Measurements from ENCODE around the gene FBXW4. TPM values are rescaled to one million over a fixed set of nuclear protein-coding genes. Genes with fewer than 3 reads are reported as not detected.
A peak's percentile ranks its signal among the peaks of the same experiment; 100 is the strongest.
"Not testable (repeated sequence)": the region's sequence is repeated elsewhere in the genome, so short reads cannot be mapped to it uniquely, and the experiment has no call there.

Gene FBXW4
- total RNA-seq, 1 donor from 2014 or later = 108 TPM

GRCh38 chr10:101601541-101601940, 93.4 kb downstream of the FBXW4 start:
- Histone ChIP-seq H3K9ac (ENCODE audit: low read depth in 1 of 3, low read length in 3 of 3) (no peak overlapping the region), H3K36me3 (ENCODE audit: control insufficient read depth in 3 of 3, insufficient read depth in 3 of 3, low read length in 3 of 3) (peaks cover 0 to 9% (median 6%) of the 10 kb centered on the region in 3 donors), H3K4me3 (ENCODE audit: low read length in 3 of 3) (no peak overlapping the region), H3K4me1 (ENCODE audit: control insufficient read depth in 3 of 3, insufficient read depth in 3 of 3, low read length in 3 of 3) (no peaks in the 10 kb centered on the region), H3K9me3 (ENCODE audit: control insufficient read depth in 3 of 3, low read length in 3 of 3) (no peaks in the 10 kb centered on the region), H3K27me3 (ENCODE audit: control insufficient read depth in 3 of 3, insufficient read depth in 3 of 3, low read length in 3 of 3) (no peaks in the 10 kb centered on the region), H3K27ac (ENCODE audit: low read depth, low read length) (no peak overlapping the region)

DNA sequence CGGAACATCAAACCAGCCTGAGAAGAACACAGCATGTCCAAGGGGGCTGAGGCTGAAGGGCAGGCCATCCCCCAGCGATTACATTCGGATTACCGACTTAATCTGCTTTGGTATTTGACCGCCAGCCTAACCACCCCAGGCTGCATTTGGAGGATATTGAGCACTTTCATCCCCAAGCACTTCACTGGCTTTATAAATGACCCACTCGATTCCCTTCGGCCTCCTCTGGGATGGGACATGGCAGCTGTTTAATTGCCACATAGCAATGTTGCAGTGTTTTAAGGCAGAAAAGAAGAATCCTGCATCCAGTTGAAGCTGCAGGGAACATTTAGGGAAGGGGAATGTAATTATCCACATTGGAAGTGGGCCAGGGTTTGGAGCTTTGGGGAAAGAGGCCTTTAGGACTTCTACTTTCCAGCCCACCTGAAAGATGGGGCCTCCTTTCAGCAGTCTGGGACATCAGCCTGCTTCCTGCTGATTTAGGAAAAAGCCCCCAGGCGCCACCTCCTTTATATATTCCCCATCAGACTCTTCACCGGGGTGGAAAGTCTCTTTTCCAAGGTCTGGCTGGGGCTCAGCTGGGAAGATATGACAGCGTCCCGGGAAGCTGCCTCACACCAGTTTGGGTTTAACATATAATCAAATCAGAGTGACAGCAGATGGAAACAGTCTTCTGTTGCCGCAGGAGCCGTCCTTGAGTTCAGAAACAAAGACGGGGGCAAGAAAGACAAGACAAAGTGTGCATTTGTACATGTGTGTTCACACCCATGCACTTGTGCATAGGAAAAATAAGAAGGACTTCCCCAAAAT, 97.7 kb downstream of the FBXW4 start:
- Histone ChIP-seq H3K9me3 (ENCODE audit: control insufficient read depth in 3 of 3, low read length in 3 of 3) (no peaks in the 10 kb centered on the region), H3K4me3 (ENCODE audit: low read length in 3 of 3) (no peak overlapping the region), H3K4me1 (ENCODE audit: control insufficient read depth in 3 of 3, insufficient read depth in 3 of 3, low read length in 3 of 3) (peaks cover 0 to 9% (median 9%) of the 10 kb centered on the region in 3 donors), H3K36me3 (ENCODE audit: control insufficient read depth in 3 of 3, insufficient read depth in 3 of 3, low read length in 3 of 3) (peaks cover 0 to 6% (median 0%) of the 10 kb centered on the region in 3 donors), H3K27ac (ENCODE audit: low read depth, low read length) (no peak overlapping the region), H3K27me3 (ENCODE audit: control insufficient read depth in 3 of 3, insufficient read depth in 3 of 3, low read length in 3 of 3) (no peaks in the 10 kb centered on the region), H3K9ac (ENCODE audit: low read depth in 1 of 3, low read length in 3 of 3) (no peak overlapping the region)

GRCh38 chr10:101595591-101596433, 99.2 kb downstream of the FBXW4 start:
- H3K4me1 ChIP-seq (ENCODE audit: control insufficient read depth in 3 of 3, insufficient read depth in 3 of 3, low read length in 3 of 3) = peaks cover 0 to 9% (median 9%) of the 10 kb centered on the region in 3 donors
- peak overlapping the region in 1 of 3 donors; percentile 36 for H3K9ac ChIP-seq (ENCODE audit: low read depth in 1 of 3, low read length in 3 of 3)
- peak overlapping the region; percentile 77 for H3K27ac ChIP-seq (ENCODE audit: low read depth, low read length)
- no peaks in the 10 kb centered on the region for H3K27me3 ChIP-seq (ENCODE audit: control insufficient read depth in 3 of 3, insufficient read depth in 3 of 3, low read length in 3 of 3)
- H3K4me3 ChIP-seq (ENCODE audit: low read length in 3 of 3) = no peak overlapping the region
- no peaks in the 10 kb centered on the region for H3K9me3 ChIP-seq (ENCODE audit: control insufficient read depth in 3 of 3, low read length in 3 of 3)
- H3K36me3 ChIP-seq (ENCODE audit: control insufficient read depth in 3 of 3, insufficient read depth in 3 of 3, low read length in 3 of 3) = peaks cover 0 to 2% (median 0%) of the 10 kb centered on the region in 3 donors

- H3K4me1 ChIP-seq (ENCODE audit: control insufficient read depth in 3 of 3, insufficient read depth in 3 of 3, low read length in 3 of 3) = peaks cover 7 to 16% (median 14%) of the 10 kb centered on the region in 3 donors
- not testable (repeated sequence) for H3K9me3 ChIP-seq (ENCODE audit: control insufficient read depth in 3 of 3, low read length in 3 of 3); H3K27ac ChIP-seq (ENCODE audit: low read depth, low read length); H3K36me3 ChIP-seq (ENCODE audit: control insufficient read depth in 3 of 3, insufficient read depth in 3 of 3, low read length in 3 of 3); H3K9ac ChIP-seq (ENCODE audit: low read depth in 1 of 3, low read length in 3 of 3); H3K4me3 ChIP-seq (ENCODE audit: low read length in 3 of 3); H3K27me3 ChIP-seq (ENCODE audit: control insufficient read depth in 3 of 3, insufficient read depth in 3 of 3, low read length in 3 of 3)
These were observed 101.6 kb downstream of the FBXW4 start for GRCh38 chr10:101593331-101593730.

DNA sequence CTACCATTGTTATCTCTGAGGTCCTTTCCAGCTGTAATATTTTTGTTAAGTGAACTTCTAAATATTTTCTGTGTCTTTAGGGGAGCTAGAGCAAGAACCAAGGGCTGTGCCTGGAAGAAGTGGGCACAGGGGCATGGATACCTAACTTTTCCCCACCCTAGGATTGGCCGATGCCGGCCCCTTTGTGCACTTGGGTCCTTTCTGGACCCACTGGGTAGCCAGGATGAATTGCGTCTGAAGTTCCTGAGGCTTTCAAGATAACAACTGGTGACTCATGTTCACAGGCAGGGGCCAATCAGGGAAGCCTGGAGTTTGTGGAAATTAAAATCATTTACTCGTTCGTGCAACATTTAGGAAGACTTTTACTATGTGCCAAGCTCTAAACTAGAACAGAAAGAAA, 106.1 kb downstream of the FBXW4 start:
- peaks cover 17 to 22% (median 18%) of the 10 kb centered on the region in 3 donors for H3K4me1 ChIP-seq (ENCODE audit: control insufficient read depth in 3 of 3, insufficient read depth in 3 of 3, low read length in 3 of 3)
- no peaks in the 10 kb centered on the region for H3K27me3 ChIP-seq (ENCODE audit: control insufficient read depth in 3 of 3, insufficient read depth in 3 of 3, low read length in 3 of 3)
- H3K4me3 ChIP-seq (ENCODE audit: low read length in 3 of 3) = peak overlapping the region; percentile 98 to 100 (median 99)
- H3K27ac ChIP-seq (ENCODE audit: low read depth, low read length) = no peak overlapping the region
- H3K9me3 ChIP-seq (ENCODE audit: control insufficient read depth in 3 of 3, low read length in 3 of 3) = no peaks in the 10 kb centered on the region
- peak overlapping the region; percentile 70 to 96 (median 88) for H3K9ac ChIP-seq (ENCODE audit: low read depth in 1 of 3, low read length in 3 of 3)
- H3K36me3 ChIP-seq (ENCODE audit: control insufficient read depth in 3 of 3, insufficient read depth in 3 of 3, low read length in 3 of 3) = peaks cover 11 to 14% (median 12%) of the 10 kb centered on the region in 3 donors

GRCh38 chr10:101587725-101588653, 107.0 kb downstream of the FBXW4 start, which contains the start of the genes DPCD and POLL:
Gene DPCD, plus strand, starts transcription at chr10:101588321. Its CDS starts 16 bp downstream, at chr10:101588337.
Gene POLL, minus strand, starts transcription at chr10:101588257. Its CDS starts 897 bp downstream, at chr10:101587360.
- peak within 1 kb of the TSS; percentile 77 for H3K27ac ChIP-seq (ENCODE audit: low read depth, low read length)
- H3K9me3 ChIP-seq (ENCODE audit: control insufficient read depth in 3 of 3, low read length in 3 of 3) = no peaks in the 10 kb centered on the region
- H3K4me1 ChIP-seq (ENCODE audit: control insufficient read depth in 3 of 3, insufficient read depth in 3 of 3, low read length in 3 of 3) = peaks cover 17 to 22% (median 18%) of the 10 kb centered on the region in 3 donors
- H3K4me3 ChIP-seq (ENCODE audit: low read length in 3 of 3) = peak within 1 kb of the TSS; percentile 98 to 100 (median 99)
- H3K36me3 ChIP-seq (ENCODE audit: control insufficient read depth in 3 of 3, insufficient read depth in 3 of 3, low read length in 3 of 3) = peaks cover 20 to 21% (median 21%) of the 10 kb centered on the region in 3 donors
- H3K9ac ChIP-seq (ENCODE audit: low read depth in 1 of 3, low read length in 3 of 3) = peak within 1 kb of the TSS; percentile 88 to 96 (median 94)
- H3K27me3 ChIP-seq (ENCODE audit: control insufficient read depth in 3 of 3, insufficient read depth in 3 of 3, low read length in 3 of 3) = no peaks in the 10 kb centered on the region

DNA sequence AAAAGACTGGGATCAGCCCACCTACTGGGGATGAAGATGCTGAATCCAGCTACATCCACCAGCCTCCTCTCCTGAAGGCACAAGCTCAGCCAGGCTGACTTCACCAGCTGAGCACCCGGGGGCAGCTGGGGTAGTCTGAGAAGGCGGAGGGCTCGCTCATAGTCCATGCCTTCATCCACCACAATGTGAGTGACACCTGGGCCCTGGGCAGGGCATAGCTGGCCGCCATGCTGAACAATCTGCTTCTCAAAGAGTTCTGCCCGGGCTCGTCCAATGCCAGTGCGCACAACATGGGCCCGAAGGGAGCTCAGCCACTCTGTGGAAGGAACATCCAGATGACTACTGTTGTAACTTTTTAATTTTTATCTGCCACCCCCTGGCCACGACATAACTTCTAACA, 109.1 kb downstream of the FBXW4 start:
- H3K9me3 ChIP-seq (ENCODE audit: control insufficient read depth in 3 of 3, low read length in 3 of 3) = no peaks in the 10 kb centered on the region
- no peak overlapping the region for H3K27ac ChIP-seq (ENCODE audit: low read depth, low read length)
- H3K4me3 ChIP-seq (ENCODE audit: low read length in 3 of 3) = no peak overlapping the region
- no peak overlapping the region for H3K9ac ChIP-seq (ENCODE audit: low read depth in 1 of 3, low read length in 3 of 3)
- peaks cover 39 to 41% (median 39%) of the 10 kb centered on the region in 3 donors for H3K36me3 ChIP-seq (ENCODE audit: control insufficient read depth in 3 of 3, insufficient read depth in 3 of 3, low read length in 3 of 3)
- no peaks in the 10 kb centered on the region for H3K27me3 ChIP-seq (ENCODE audit: control insufficient read depth in 3 of 3, insufficient read depth in 3 of 3, low read length in 3 of 3)
- peaks cover 17 to 22% (median 18%) of the 10 kb centered on the region in 3 donors for H3K4me1 ChIP-seq (ENCODE audit: control insufficient read depth in 3 of 3, insufficient read depth in 3 of 3, low read length in 3 of 3)

- H3K9ac ChIP-seq (ENCODE audit: low read depth in 1 of 3, low read length in 3 of 3) = no peak overlapping the region
- H3K36me3 ChIP-seq (ENCODE audit: control insufficient read depth in 3 of 3, insufficient read depth in 3 of 3, low read length in 3 of 3) = peaks cover 71 to 80% (median 75%) of the 10 kb centered on the region in 3 donors
- H3K27me3 ChIP-seq (ENCODE audit: control insufficient read depth in 3 of 3, insufficient read depth in 3 of 3, low read length in 3 of 3) = no peaks in the 10 kb centered on the region
- no peaks in the 10 kb centered on the region for H3K4me1 ChIP-seq (ENCODE audit: control insufficient read depth in 3 of 3, insufficient read depth in 3 of 3, low read length in 3 of 3)
- H3K9me3 ChIP-seq (ENCODE audit: control insufficient read depth in 3 of 3, low read length in 3 of 3) = no peaks in the 10 kb centered on the region
- H3K4me3 ChIP-seq (ENCODE audit: low read length in 3 of 3) = no peak overlapping the region
- H3K27ac ChIP-seq (ENCODE audit: low read depth, low read length) = no peak overlapping the region
These were observed 114.2 kb downstream of the FBXW4 start for GRCh38 chr10:101580486-101581399.

Measured in skeletal muscle tissue (tissue), 4 donors.